ENCODE measurements around the gene DLG1. TPM values are rescaled to one million over a fixed set of nuclear protein-coding genes. Genes with fewer than 3 reads are reported as not detected.

The DLG1 gene
- total RNA-seq, 1 experiment from 2014 or later: 89.8 TPM

DNA sequence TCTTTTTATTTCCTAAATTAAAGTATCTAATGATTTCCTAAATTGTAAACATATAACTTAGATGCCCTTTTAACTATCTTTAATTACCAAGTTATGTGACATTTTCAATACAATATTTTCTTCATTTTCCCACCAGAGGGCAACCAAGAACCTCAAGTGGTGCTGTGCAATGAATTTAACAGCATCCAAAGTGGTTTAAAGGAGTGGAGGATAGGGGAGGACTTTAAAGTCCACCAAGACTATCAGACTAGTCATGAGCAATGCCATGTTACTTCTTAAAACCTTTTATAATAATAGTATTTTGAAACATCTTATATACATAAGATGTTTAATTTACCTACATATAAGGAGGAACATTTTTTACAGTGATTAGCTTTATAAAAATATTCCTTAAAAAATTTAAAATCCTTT lies 74.4 kb downstream of the DLG1 start (continued):
- TF ChIP-seq SP1 (IDR thresholded peaks at IDR 0.05; ENCODE audit: low read depth): no peak

DNA sequence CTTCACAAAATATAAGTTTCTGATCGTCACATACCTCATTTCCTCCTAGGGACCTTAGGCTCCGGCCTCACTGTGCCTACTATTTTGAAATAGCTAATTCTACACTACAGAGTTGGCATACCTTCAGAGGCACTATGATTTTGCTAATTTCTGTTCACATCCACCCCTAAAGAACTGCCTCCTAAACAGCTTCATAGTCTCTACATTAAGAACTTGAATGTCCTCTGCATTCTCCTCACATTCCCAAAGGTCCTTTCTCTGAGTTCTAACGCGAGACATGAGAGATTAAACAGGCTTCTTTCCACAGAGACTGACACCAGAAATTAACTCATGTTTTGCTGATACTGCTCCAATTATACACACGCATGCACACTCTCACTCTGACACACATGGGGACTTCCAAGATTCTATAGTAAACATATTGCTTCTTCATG lies 75.5 kb downstream of the DLG1 start:
- TF ChIP-seq ZNF274 (IDR thresholded peaks at IDR 0.05; ENCODE audit: low read depth, low read length): no peak
- no peak for TF ChIP-seq CEBPB (IDR thresholded peaks at IDR 0.05; ENCODE audit: low read depth)
- no peak for TF ChIP-seq YY1 (IDR thresholded peaks at IDR 0.05; ENCODE audit: extremely low read depth, insufficient replicate concordance, low read depth, low read length)
- TF ChIP-seq, protein P1, sequence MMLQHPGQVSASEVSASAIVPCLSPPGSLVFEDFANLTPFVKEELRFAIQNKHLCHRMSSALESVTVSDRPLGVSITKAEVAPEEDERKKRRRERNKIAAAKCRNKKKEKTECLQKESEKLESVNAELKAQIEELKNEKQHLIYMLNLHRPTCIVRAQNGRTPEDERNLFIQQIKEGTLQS (IDR thresholded peaks at IDR 0.05): no peak
- no peak for TF ChIP-seq EZH2phosphoT487 (IDR thresholded peaks at IDR 0.05; ENCODE audit: borderline replicate concordance)
- no peak for TF ChIP-seq POLR2AphosphoS5 (IDR thresholded peaks at IDR 0.05; ENCODE audit: low read depth, low read length)
- TF ChIP-seq, protein P2, sequence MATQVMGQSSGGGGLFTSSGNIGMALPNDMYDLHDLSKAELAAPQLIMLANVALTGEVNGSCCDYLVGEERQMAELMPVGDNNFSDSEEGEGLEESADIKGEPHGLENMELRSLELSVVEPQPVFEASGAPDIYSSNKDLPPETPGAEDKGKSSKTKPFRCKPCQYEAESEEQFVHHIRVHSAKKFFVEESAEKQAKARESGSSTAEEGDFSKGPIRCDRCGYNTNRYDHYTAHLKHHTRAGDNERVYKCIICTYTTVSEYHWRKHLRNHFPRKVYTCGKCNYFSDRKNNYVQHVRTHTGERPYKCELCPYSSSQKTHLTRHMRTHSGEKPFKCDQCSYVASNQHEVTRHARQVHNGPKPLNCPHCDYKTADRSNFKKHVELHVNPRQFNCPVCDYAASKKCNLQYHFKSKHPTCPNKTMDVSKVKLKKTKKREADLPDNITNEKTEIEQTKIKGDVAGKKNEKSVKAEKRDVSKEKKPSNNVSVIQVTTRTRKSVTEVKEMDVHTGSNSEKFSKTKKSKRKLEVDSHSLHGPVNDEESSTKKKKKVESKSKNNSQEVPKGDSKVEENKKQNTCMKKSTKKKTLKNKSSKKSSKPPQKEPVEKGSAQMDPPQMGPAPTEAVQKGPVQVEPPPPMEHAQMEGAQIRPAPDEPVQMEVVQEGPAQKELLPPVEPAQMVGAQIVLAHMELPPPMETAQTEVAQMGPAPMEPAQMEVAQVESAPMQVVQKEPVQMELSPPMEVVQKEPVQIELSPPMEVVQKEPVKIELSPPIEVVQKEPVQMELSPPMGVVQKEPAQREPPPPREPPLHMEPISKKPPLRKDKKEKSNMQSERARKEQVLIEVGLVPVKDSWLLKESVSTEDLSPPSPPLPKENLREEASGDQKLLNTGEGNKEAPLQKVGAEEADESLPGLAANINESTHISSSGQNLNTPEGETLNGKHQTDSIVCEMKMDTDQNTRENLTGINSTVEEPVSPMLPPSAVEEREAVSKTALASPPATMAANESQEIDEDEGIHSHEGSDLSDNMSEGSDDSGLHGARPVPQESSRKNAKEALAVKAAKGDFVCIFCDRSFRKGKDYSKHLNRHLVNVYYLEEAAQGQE (IDR thresholded peaks at IDR 0.05; ENCODE audit: low read depth): no peak
- no peak for TF ChIP-seq JUND (IDR thresholded peaks at IDR 0.05)
- TF ChIP-seq, protein P3, sequence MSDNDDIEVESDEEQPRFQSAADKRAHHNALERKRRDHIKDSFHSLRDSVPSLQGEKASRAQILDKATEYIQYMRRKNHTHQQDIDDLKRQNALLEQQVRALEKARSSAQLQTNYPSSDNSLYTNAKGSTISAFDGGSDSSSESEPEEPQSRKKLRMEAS (IDR thresholded peaks at IDR 0.05): no peak
- TF ChIP-seq, protein P4, sequence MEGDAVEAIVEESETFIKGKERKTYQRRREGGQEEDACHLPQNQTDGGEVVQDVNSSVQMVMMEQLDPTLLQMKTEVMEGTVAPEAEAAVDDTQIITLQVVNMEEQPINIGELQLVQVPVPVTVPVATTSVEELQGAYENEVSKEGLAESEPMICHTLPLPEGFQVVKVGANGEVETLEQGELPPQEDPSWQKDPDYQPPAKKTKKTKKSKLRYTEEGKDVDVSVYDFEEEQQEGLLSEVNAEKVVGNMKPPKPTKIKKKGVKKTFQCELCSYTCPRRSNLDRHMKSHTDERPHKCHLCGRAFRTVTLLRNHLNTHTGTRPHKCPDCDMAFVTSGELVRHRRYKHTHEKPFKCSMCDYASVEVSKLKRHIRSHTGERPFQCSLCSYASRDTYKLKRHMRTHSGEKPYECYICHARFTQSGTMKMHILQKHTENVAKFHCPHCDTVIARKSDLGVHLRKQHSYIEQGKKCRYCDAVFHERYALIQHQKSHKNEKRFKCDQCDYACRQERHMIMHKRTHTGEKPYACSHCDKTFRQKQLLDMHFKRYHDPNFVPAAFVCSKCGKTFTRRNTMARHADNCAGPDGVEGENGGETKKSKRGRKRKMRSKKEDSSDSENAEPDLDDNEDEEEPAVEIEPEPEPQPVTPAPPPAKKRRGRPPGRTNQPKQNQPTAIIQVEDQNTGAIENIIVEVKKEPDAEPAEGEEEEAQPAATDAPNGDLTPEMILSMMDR (IDR thresholded peaks at IDR 0.05 in 2 of 3, conservative IDR thresholded peaks at IDR 0.05 in 1 of 3; ENCODE audit: borderline replicate concordance in 1 of 3, insufficient read depth in 1 of 3, low read depth in 2 of 3, low read length in 2 of 3): no peak
- no peak for TF ChIP-seq EZH2 (IDR thresholded peaks at IDR 0.05)
- TF ChIP-seq FOSL1 (IDR thresholded peaks at IDR 0.05; ENCODE audit: low read depth): no peak
- TF ChIP-seq SRF (IDR thresholded peaks at IDR 0.05; ENCODE audit: low read depth): no peak
- no peak for TF ChIP-seq SP1 (IDR thresholded peaks at IDR 0.05; ENCODE audit: low read depth)
- TF ChIP-seq CBX3 (IDR thresholded peaks at IDR 0.05; ENCODE audit: low read depth): no peak
- no peak for TF ChIP-seq ZFX (IDR thresholded peaks at IDR 0.05)
- DNase-seq (ENCODE audit: low read depth, low spot score): no peak
- H4K20me1 ChIP-seq (ENCODE audit: insufficient read depth): peaks cover 22% of the 10 kb centered on the region; the same call in 1 of the 2 replicates
- RAD21 ChIA-PET (ENCODE audit: low non-redundant PET in 1 of 2, low total read pairs in 2 of 2, uncharacterized antibody in 2 of 2, unreplicated experiment in 2 of 2): no interaction called here
- intact Hi-C loops (cut with micrococcal nuclease): no loop called here
- no peak overlapping the region for H2AFZ ChIP-seq (ENCODE audit: low read depth, low read length, poor library complexity, severe bottlenecking)
- H3K27ac ChIP-seq (ENCODE audit: low read depth, low read length): no peak overlapping the region
- no peaks in the 10 kb centered on the region for H3K9me3 ChIP-seq (ENCODE audit: control insufficient read depth in 1 of 2, insufficient read depth in 1 of 2, low read depth in 1 of 2, low read length in 2 of 2)
- no peak overlapping the region for H3K4me3 ChIP-seq (replicated peaks in 1 of 2; ENCODE audit: low read depth in 1 of 2, low read length in 2 of 2)
- no peaks in the 10 kb centered on the region for H3K9me2 ChIP-seq (ENCODE audit: insufficient read depth)
- H3K4me1 ChIP-seq (ENCODE audit: control insufficient read depth in 1 of 2, insufficient read depth in 2 of 2, low read length in 2 of 2): peaks cover 0 to 9% of the 10 kb centered on the region in 2 experiments; a peak in 1 of 4 replicates
- CTCF ChIA-PET: interaction anchor here (3.0 kb wide), 1 partner anchor 231 kb away, joined by 11 read pairs; no protein-coding TSS in a partner anchor
- no peak overlapping the region for H3K4me2 ChIP-seq (ENCODE audit: low read length)
- no TSS peak for BruUV-seq (replicated peaks)
- peaks cover 99% of the 10 kb centered on the region for H3K79me2 ChIP-seq (ENCODE audit: insufficient read depth, low read length)
- POLR2A ChIA-PET: no interaction called here
- H3K27me3 ChIP-seq (ENCODE audit: insufficient read depth, low read length): no peaks in the 10 kb centered on the region
- ATAC-seq: no peak
- no peaks in the 10 kb centered on the region for H3K36me3 ChIP-seq (ENCODE audit: control insufficient read depth in 1 of 2, insufficient read depth in 2 of 2, low read length in 2 of 2)
- no peak overlapping the region for H3K9ac ChIP-seq (ENCODE audit: low read length)

All from HCT116 (cell line).